Endothelial cell of umbilical vein (primary cell): ENCODE results near the gene ZIC4. TPM values are rescaled to one million over a fixed set of nuclear protein-coding genes. Genes with fewer than 3 reads are reported as not detected.

ENCODE experiments used
- BruUV-seq: library from RNA; stranded (reverse); fragments of 400-500 nt; replicated peaks from 2 replicates; lab custom pipeline; 2021; lab: Mats Ljungman, UMichigan
- CTCF ChIA-PET: fragments of 300-600, 350-600 bp; sonication (Branson Sonifier 250); formaldehyde crosslinking; loops from one replicate; lab custom pipeline; 2021; ENCODE audit warnings: antibody characterized with exemption, inconsistent platforms; lab: Charles Lee
- POLR2A ChIA-PET: fragments of 300-600, 350-600 bp; sonication (Branson Sonifier 250); formaldehyde crosslinking; loops from one replicate; lab custom pipeline; 2021; ENCODE audit warnings: antibody characterized with exemption, inconsistent platforms; lab: Charles Lee
- DNase-seq: peaks from one replicate; pipeline ENCODE4 v3.0.0-alpha.2; 2011; ENCODE audit warnings: low read depth, low spot score
- FAIRE-seq: peaks from 2 replicates; lab custom pipeline; 2011; peaks lifted over from hg19 to GRCh38; lab: Jason Lieb, UNC
- H2AFZ ChIP-seq: 2 replicates; pipeline ENCODE4 v1.6.0; 2012; ENCODE audit warnings: low read depth, low read length, control low read depth, inconsistent platforms
- H3K27ac ChIP-seq: 2 replicates; pipeline ENCODE4 v1.5.1; 2011; ENCODE audit warnings: low read depth, mild to moderate bottlenecking, control low read depth, low read length, moderate library complexity; ENCODE audit not compliant: insufficient read depth
- H3K27me3 ChIP-seq, 2 experiments: 2 replicates each; pipeline versions ENCODE4 v1.6.0 to v1.6.1; 2011; ENCODE audit warnings: low read length in 2 of 2, mixed read lengths in 1 of 2; ENCODE audit not compliant: control insufficient read depth in 2 of 2, insufficient read depth in 2 of 2
- H3K36me3 ChIP-seq, 2 experiments: 2 replicates in 1 of 2; 3 replicates in 1 of 2; pipeline ENCODE4 v1.5.1; 2011; ENCODE audit warnings: low read length in 2 of 2, mild to moderate bottlenecking in 1 of 2, moderate library complexity in 1 of 2; ENCODE audit not compliant: control insufficient read depth in 2 of 2, insufficient read depth in 2 of 2; ENCODE audit errors: extremely low read depth in 1 of 2
- H3K4me1 ChIP-seq: 3 replicates; pipeline ENCODE4 v1.5.1; 2011; ENCODE audit warnings: mild to moderate bottlenecking, low read length; ENCODE audit not compliant: control insufficient read depth, insufficient read depth; ENCODE audit errors: extremely low read depth
- H3K4me2 ChIP-seq: 2 replicates; pipeline ENCODE4 v1.6.1; 2011; ENCODE audit warnings: low read length, control low read depth, mixed read lengths; ENCODE audit not compliant: insufficient read depth
- H3K4me3 ChIP-seq, 3 experiments: fragments of 200-600 bp in 1 of 3; sonication (generic), shearing (Covaris generic) in 1 of 3; replicated peaks in 1 of 3; 2 replicates each; pipeline ENCODE4 v1.5.1; 2011 to 2016; ENCODE audit warnings: control low read depth in 3 of 3, low read length in 3 of 3, mild to moderate bottlenecking in 2 of 3, inconsistent platforms in 1 of 3, low read depth in 1 of 3, moderate library complexity in 1 of 3; ENCODE audit not compliant: insufficient read depth in 1 of 3
- H3K79me2 ChIP-seq: 2 replicates; pipeline ENCODE4 v1.6.0; 2012; ENCODE audit warnings: low read length, inconsistent platforms; ENCODE audit not compliant: control insufficient read depth, insufficient read depth
- H3K9ac ChIP-seq: replicated peaks from 2 replicates; pipeline ENCODE3; 2011; ENCODE audit warnings: low read length, control low read depth; ENCODE audit not compliant: insufficient read depth; ENCODE audit errors: extremely low read depth
- H3K9me1 ChIP-seq: replicated peaks from 3 replicates; pipeline ENCODE4 v1.6.0; 2011; ENCODE audit warnings: mild to moderate bottlenecking, low read length; ENCODE audit not compliant: control insufficient read depth, insufficient read depth; ENCODE audit errors: extremely low read depth
- H3K9me3 ChIP-seq: replicated peaks from 2 replicates; pipeline ENCODE4 v1.5.1; 2012; ENCODE audit warnings: low read length, inconsistent platforms; ENCODE audit not compliant: control insufficient read depth, insufficient read depth
- H4K20me1 ChIP-seq: replicated peaks from 2 replicates; pipeline ENCODE3; 2011; ENCODE audit warnings: mild to moderate bottlenecking, low read length; ENCODE audit not compliant: control insufficient read depth, insufficient read depth; ENCODE audit errors: extremely low read depth
- CTCF ChIP-seq, 2 donors: IDR thresholded peaks; 1 replicate in 1 of 2; 2 replicates in 1 of 2; pipeline ENCODE4 v1.5.1; 2011; ENCODE audit warnings: low read length in 2 of 2, mild to moderate bottlenecking in 2 of 2, moderate library complexity in 2 of 2, control low read depth in 1 of 2, inconsistent platforms in 1 of 2, low read depth in 1 of 2; ENCODE audit not compliant: insufficient read depth in 1 of 2; ENCODE audit errors: extremely low read depth in 1 of 2
- EZH2 ChIP-seq: IDR thresholded peaks from 2 replicates; pipeline ENCODE4 v1.6.1; 2012; ENCODE audit warnings: borderline replicate concordance, low read depth, mild to moderate bottlenecking, moderate library complexity, low read length, inconsistent platforms; ENCODE audit not compliant: severe bottlenecking
- FOS ChIP-seq: IDR thresholded peaks from 2 replicates; pipeline ENCODE4 v1.6.1; 2011; ENCODE audit warnings: mild to moderate bottlenecking, low read length, moderate library complexity, borderline replicate concordance; ENCODE audit not compliant: insufficient read depth
- GATA2 ChIP-seq: IDR thresholded peaks from 2 replicates; pipeline ENCODE4 v1.7.0; 2011; ENCODE audit warnings: low read depth, mild to moderate bottlenecking, moderate library complexity, mixed read lengths, low read length; ENCODE audit not compliant: insufficient read length, insufficient read depth
- JUN ChIP-seq: IDR thresholded peaks from 2 replicates; pipeline ENCODE4 v1.6.1; 2011; ENCODE audit warnings: borderline replicate concordance, low read depth; ENCODE audit not compliant: insufficient read length, insufficient read depth
- MAX ChIP-seq: IDR thresholded peaks from 2 replicates; pipeline ENCODE4 v1.6.1; 2011; ENCODE audit not compliant: insufficient read depth, insufficient read length
- MYC ChIP-seq: IDR thresholded peaks from one replicate; pipeline ENCODE4 v1.6.1; 2011; ENCODE audit warnings: mild to moderate bottlenecking, low read depth, low read length
- POLR2A ChIP-seq: IDR thresholded peaks from 2 replicates; pipeline ENCODE4 v1.6.1; 2012; ENCODE audit warnings: low read depth, mild to moderate bottlenecking, control low read depth, low read length
- POLR2AphosphoS5 ChIP-seq: IDR thresholded peaks from 2 replicates; pipeline ENCODE4 v1.6.1; 2012; ENCODE audit warnings: low read depth, mild to moderate bottlenecking, control low read depth, low read length, moderate library complexity; ENCODE audit not compliant: insufficient read depth
- dilution Hi-C: fragments of 300-500 bp; cut with MboI; formaldehyde crosslinking; loops from one replicate; pipeline ENCODE4 v1.15.0; 2019; ENCODE audit warnings: low sequenced_read_pairs; ENCODE audit not compliant: extremely low pct_ligation_motif_present
- intact Hi-C: fragments of 100-400 bp; cut with micrococcal nuclease; formaldehyde crosslinking; loops from one replicate; pipeline ENCODE4 v1.10.0; 2022
- polyA plus RNA-seq, 4 experiments: library from polyadenylated mRNA; depleted of rRNA in 3 of 4; stranded (reverse) in 3 of 4; unstranded in 1 of 4; fragments of >200 nt; gene quantifications; 2 replicates each; pipeline versions ENCODE4 v1.2.1 to v1.2.3, GENCODE V29; 2011 to 2012; ENCODE audit warnings: missing spikeins in 1 of 4
- total RNA-seq: library from RNA; stranded (reverse); gene quantifications from 2 replicates; pipeline ENCODE4 v1.2.3, GENCODE V29; 2021

ZIC4 gene
- total and polyA plus RNA-seq, 2 donors (not counting 3 experiments of a cell fraction or from before 2014, with no cell fraction given) = not detected

GRCh38 chr3:147341727-147342126, 64.6 kb downstream of the ZIC4 start:
- Histone ChIP-seq H2AFZ (no peak overlapping the region), H3K79me2 (no peaks in the 10 kb centered on the region), H3K9ac (no peak overlapping the region), H3K4me2 (no peak overlapping the region), H3K9me1 (no peaks in the 10 kb centered on the region), H3K27ac (no peak overlapping the region), H4K20me1 (no peaks in the 10 kb centered on the region), H3K27me3 (peaks cover 19 to 26% of the 10 kb centered on the region in 2 experiments), H3K9me3 (no peaks in the 10 kb centered on the region), H3K4me3 (no peak overlapping the region), H3K36me3 (no peaks in the 10 kb centered on the region), H3K4me1 (peaks cover 17% of the 10 kb centered on the region)
- ChIA-PET CTCF (no interaction called here), POLR2A (no interaction called here)
- no peak for DNase-seq
- dilution Hi-C loops (no loop called here), intact Hi-C loops (no loop called here)
- no peak for FAIRE-seq
- TF ChIP-seq POLR2A (no peak), MYC (no peak), POLR2AphosphoS5 (no peak), JUN (no peak), EZH2 (no peak), FOS (no peak), MAX (no peak), GATA2 (no peak), CTCF (IDR thresholded peaks at IDR 0.05; ENCODE audit: extremely low read depth in 1 of 2, insufficient read depth in 1 of 2, low read depth in 1 of 2, low read length in 2 of 2) (no peak)
- BruUV-seq = no TSS peak
